Fibroblast of lung (primary cell): ENCODE results near the gene BTBD9. TPM values are rescaled to one million over a fixed set of nuclear protein-coding genes. Genes with fewer than 3 reads are reported as not detected.

Source experiments
- DNase-seq, 2 donors: peaks; one replicate each; pipeline versions ENCODE4 v3.0.0 to v3.0.0-alpha.2; 2010; ENCODE audit warnings: low read depth in 2 of 2
- H2AFZ ChIP-seq: 2 replicates; pipeline ENCODE4 v1.5.1; 2012; ENCODE audit warnings: low read length, control low read depth, inconsistent platforms
- H3K27ac ChIP-seq: 2 replicates; pipeline ENCODE4 v1.5.1; 2011; ENCODE audit warnings: low read length, control low read depth; ENCODE audit not compliant: insufficient read depth
- H3K27me3 ChIP-seq: 2 replicates; pipeline ENCODE4 v1.5.1; 2011; ENCODE audit warnings: mild to moderate bottlenecking, low read length; ENCODE audit not compliant: control insufficient read depth, insufficient read depth
- H3K36me3 ChIP-seq: 2 replicates; pipeline ENCODE4 v1.5.1; 2011; ENCODE audit warnings: low read length; ENCODE audit not compliant: control insufficient read depth, insufficient read depth
- H3K4me1 ChIP-seq: 2 replicates; pipeline ENCODE4 v1.5.1; 2011; ENCODE audit warnings: low read length; ENCODE audit not compliant: control insufficient read depth, insufficient read depth; ENCODE audit errors: extremely low read depth
- H3K4me2 ChIP-seq: 2 replicates; pipeline ENCODE4 v1.5.1; 2011; ENCODE audit warnings: low read length, control low read depth; ENCODE audit not compliant: insufficient read depth; ENCODE audit errors: extremely low read depth
- H3K4me3 ChIP-seq, 4 experiments: fragments of 200-600 bp in 1 of 4; sonication (generic) in 1 of 4; replicated peaks in 1 of 4; 2 replicates each; pipeline ENCODE4 v1.5.1; 2011 to 2016; ENCODE audit warnings: low read length in 4 of 4, low read depth in 3 of 4, mild to moderate bottlenecking in 3 of 4, control low read depth in 2 of 4, inconsistent platforms in 1 of 4, mixed read lengths in 1 of 4; ENCODE audit not compliant: insufficient read depth in 1 of 4; ENCODE audit errors: control extremely low read depth in 1 of 4
- H3K79me2 ChIP-seq: 2 replicates; pipeline ENCODE4 v1.5.1; 2012; ENCODE audit warnings: mild to moderate bottlenecking, low read length, inconsistent platforms; ENCODE audit not compliant: control insufficient read depth, insufficient read depth
- H3K9ac ChIP-seq: 2 replicates; pipeline ENCODE4 v1.5.1; 2011; ENCODE audit warnings: mild to moderate bottlenecking, low read length, control low read depth; ENCODE audit not compliant: insufficient read depth
- H3K9me3 ChIP-seq: 2 replicates; pipeline ENCODE4 v1.5.1; 2012; ENCODE audit warnings: low read depth, low read length; ENCODE audit not compliant: control insufficient read depth, insufficient read depth
- H4K20me1 ChIP-seq: 2 replicates; pipeline ENCODE4 v1.5.1; 2011; ENCODE audit warnings: low read length; ENCODE audit not compliant: control insufficient read depth, insufficient read depth; ENCODE audit errors: extremely low read depth
- EZH2 ChIP-seq: IDR thresholded peaks from 2 replicates; pipeline ENCODE4 v1.5.1; 2012; ENCODE audit warnings: low read length, control low read depth, mild to moderate bottlenecking; ENCODE audit errors: missing control alignments
- polyA plus RNA-seq, 2 donors: library from polyadenylated mRNA; depleted of rRNA in 1 of 2; stranded (reverse) in 1 of 2; unstranded in 1 of 2; fragments of >200 nt; gene quantifications; 2 replicates each; pipeline ENCODE4 v1.2.1, GENCODE V29; 2011 to 2012; ENCODE audit warnings: missing spikeins in 1 of 2
- total RNA-seq: library from RNA; depleted of rRNA; stranded (reverse); fragments of >200 nt; gene quantifications from 2 replicates; pipeline ENCODE4 v1.2.1, GENCODE V29; 2014
- TF ChIP-seq, protein P1 (sequence below), 2 donors: IDR thresholded peaks in 1 of 2; conservative IDR thresholded peaks in 1 of 2; 1 replicate in 1 of 2; 2 replicates in 1 of 2; pipeline ENCODE4 v1.5.1; 2011 to 2012; ENCODE audit warnings: low read length in 2 of 2, control low read depth in 1 of 2, inconsistent platforms in 1 of 2, low read depth in 1 of 2, mild to moderate bottlenecking in 1 of 2

Gene BTBD9
- total and polyA plus RNA-seq, 2 donors (not counting 1 experiment from before 2014, with no cell fraction given): 7.7 to 13.4 TPM

DNA sequence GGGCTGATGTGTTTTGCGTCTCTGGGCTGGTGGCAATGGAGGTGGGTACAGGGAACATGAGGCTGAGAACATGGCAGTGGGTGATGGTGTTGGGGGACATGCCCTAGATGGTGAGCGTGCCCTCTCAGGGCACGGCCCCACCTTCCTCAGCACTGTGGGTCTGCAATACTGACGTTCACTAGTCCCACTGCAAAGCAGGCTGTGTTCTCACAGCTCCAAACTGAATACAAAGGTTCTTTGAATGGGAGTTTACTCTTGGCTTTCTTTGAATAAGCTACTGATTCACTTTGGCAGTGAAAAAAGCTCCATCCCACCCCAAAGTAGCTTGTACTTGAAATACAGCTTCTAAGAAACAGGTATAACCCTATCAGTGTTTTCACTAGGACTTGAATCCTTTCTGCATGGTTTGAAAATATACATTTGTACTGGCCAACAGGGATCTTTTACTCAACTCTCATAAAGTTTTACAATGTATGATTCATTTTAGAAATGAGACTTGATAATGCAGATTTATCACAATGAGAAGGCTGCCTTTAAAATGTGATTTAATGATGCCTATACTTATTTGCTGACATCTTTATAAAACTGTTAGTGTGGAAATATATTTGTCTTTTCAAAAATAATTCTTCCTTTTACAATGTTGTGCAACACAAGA, 419.5 kb downstream of the BTBD9 start:
- H3K27me3 ChIP-seq: no peaks in the 10 kb centered on the region
- H3K9me3 ChIP-seq: no peaks in the 10 kb centered on the region
- no peaks in the 10 kb centered on the region for H3K36me3 ChIP-seq
- H3K9ac ChIP-seq: no peak overlapping the region
- no peaks in the 10 kb centered on the region for H4K20me1 ChIP-seq
- H2AFZ ChIP-seq: no peak overlapping the region
- DNase-seq: no peak
- no peaks in the 10 kb centered on the region for H3K79me2 ChIP-seq
- no peak overlapping the region for H3K4me3 ChIP-seq
- H3K4me2 ChIP-seq: no peak overlapping the region
- H3K27ac ChIP-seq: no peak overlapping the region
- TF ChIP-seq, protein P1, sequence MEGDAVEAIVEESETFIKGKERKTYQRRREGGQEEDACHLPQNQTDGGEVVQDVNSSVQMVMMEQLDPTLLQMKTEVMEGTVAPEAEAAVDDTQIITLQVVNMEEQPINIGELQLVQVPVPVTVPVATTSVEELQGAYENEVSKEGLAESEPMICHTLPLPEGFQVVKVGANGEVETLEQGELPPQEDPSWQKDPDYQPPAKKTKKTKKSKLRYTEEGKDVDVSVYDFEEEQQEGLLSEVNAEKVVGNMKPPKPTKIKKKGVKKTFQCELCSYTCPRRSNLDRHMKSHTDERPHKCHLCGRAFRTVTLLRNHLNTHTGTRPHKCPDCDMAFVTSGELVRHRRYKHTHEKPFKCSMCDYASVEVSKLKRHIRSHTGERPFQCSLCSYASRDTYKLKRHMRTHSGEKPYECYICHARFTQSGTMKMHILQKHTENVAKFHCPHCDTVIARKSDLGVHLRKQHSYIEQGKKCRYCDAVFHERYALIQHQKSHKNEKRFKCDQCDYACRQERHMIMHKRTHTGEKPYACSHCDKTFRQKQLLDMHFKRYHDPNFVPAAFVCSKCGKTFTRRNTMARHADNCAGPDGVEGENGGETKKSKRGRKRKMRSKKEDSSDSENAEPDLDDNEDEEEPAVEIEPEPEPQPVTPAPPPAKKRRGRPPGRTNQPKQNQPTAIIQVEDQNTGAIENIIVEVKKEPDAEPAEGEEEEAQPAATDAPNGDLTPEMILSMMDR (conservative IDR thresholded peaks at IDR 0.05 in 1 of 2, IDR thresholded peaks at IDR 0.05 in 1 of 2; ENCODE audit: low read depth in 1 of 2, low read length in 2 of 2): no peak
- no peak for TF ChIP-seq EZH2
- no peaks in the 10 kb centered on the region for H3K4me1 ChIP-seq

DNA sequence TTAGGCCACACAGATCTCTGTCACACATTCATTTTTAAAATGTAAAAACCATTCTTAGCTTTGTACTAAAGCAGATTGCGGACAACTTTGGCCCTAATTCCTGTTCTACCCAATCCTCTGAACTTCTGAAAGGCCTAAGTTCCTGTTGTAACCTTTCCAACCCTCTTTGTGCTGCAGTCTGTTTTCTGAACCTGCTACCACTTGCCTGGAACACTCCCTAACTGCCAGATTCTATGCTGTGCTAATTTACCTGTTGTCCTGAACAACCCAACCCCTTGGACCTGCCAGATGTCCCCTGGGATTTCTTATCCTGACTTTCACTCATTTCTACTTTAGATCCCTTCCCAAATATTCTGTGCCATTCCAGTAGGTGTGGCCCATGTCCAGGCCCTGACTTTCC, 421.5 kb downstream of the BTBD9 start:
- Histone ChIP-seq H3K36me3 (no peaks in the 10 kb centered on the region), H3K4me3 (no peak overlapping the region), H3K9ac (no peak overlapping the region), H3K27me3 (no peaks in the 10 kb centered on the region), H2AFZ (no peak overlapping the region), H3K4me1 (no peaks in the 10 kb centered on the region), H3K9me3 (no peaks in the 10 kb centered on the region), H3K27ac (no peak overlapping the region), H3K4me2 (no peak overlapping the region), H4K20me1 (no peaks in the 10 kb centered on the region), H3K79me2 (no peaks in the 10 kb centered on the region)
- TF ChIP-seq, protein P1 (conservative IDR thresholded peaks at IDR 0.05 in 1 of 2, IDR thresholded peaks at IDR 0.05 in 1 of 2; ENCODE audit: low read depth in 1 of 2, low read length in 2 of 2): no peak
- no peak for TF ChIP-seq EZH2
- DNase-seq: no peak

DNA sequence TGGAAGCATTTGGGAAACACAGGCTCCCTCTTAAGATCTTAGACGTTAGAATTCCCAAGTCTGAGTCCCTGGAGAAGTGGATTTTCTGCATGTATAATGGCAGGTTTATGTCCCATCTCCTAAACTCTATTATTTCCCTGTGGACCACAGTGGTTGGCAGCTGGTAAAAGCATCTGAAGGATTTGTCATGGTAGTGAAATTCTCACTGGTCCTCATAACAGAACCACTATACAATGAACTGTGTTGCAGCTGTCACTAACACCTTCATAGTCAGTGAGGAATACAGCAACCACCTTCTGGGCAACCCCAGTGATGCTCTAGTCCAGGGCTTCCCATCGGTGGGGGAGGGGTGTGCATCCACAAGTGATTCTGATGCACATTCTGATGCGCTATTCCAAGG, 423.3 kb downstream of the BTBD9 start:
- H4K20me1 ChIP-seq: no peaks in the 10 kb centered on the region
- no peak overlapping the region for H2AFZ ChIP-seq
- TF ChIP-seq EZH2: no peak
- TF ChIP-seq, protein P1 (conservative IDR thresholded peaks at IDR 0.05 in 1 of 2, IDR thresholded peaks at IDR 0.05 in 1 of 2; ENCODE audit: low read depth in 1 of 2, low read length in 2 of 2): no peak
- no peaks in the 10 kb centered on the region for H3K79me2 ChIP-seq
- no peaks in the 10 kb centered on the region for H3K9me3 ChIP-seq
- H3K27me3 ChIP-seq: no peaks in the 10 kb centered on the region
- H3K4me2 ChIP-seq: no peak overlapping the region
- DNase-seq: no peak
- H3K4me1 ChIP-seq: no peaks in the 10 kb centered on the region
- no peak overlapping the region for H3K4me3 ChIP-seq
- no peak overlapping the region for H3K9ac ChIP-seq
- H3K27ac ChIP-seq: no peak overlapping the region
- no peaks in the 10 kb centered on the region for H3K36me3 ChIP-seq
